AG09309 (cell line): ENCODE measurements around the gene MEIOB.

Experiments
- DNase-seq: peaks from one replicate; pipeline ENCODE4 v3.0.0-alpha.2; 2010; ENCODE audit warnings: low read depth
- H3K4me3 ChIP-seq: 2 replicates; pipeline ENCODE4 v1.5.1; 2011; ENCODE audit warnings: mild to moderate bottlenecking, low read depth, low read length, moderate library complexity; ENCODE audit not compliant: control insufficient read depth
- TF ChIP-seq, protein P1 (sequence below): IDR thresholded peaks from 2 replicates; pipeline ENCODE4 v1.5.1; 2011; ENCODE audit warnings: mild to moderate bottlenecking, low read depth, low read length, inconsistent platforms; ENCODE audit not compliant: insufficient read depth, control insufficient read depth; ENCODE audit errors: missing control alignments

MEIOB gene

DNA sequence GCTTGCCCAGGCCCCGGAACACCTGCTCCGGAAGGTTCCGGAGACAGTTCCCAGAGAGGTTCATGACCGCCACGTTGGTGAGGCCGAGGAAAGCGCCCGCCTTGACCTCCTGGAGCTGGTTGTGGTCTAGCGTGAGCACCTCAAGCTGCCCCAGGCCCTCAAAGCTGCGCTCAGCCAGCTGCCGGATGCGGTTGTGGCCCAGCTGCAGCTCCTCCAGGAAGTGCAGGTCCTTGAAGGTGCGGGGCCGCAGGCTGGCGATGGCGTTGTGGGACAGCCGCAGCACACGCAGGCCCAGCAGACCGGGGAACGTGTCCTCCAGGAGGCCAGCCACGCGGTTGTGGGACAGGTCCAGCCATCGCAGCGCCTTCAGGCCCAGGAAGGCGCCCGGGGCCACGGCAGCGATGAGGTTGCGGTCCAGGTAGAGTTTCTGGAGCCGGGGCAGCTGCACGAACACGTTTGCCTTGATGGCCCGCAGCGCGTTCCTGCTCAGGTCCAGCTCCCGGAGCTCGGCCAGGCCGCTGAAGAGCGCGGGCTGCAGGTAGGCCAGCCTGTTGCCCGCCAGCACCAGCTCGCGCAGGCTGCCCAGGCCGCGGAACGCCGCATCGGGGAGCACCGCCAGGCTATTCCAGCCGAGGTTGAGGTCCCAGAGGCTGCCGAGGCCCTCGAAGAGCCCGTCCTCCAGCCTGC is 80.6 kb downstream of the MEIOB start:
- TF ChIP-seq, protein P1, sequence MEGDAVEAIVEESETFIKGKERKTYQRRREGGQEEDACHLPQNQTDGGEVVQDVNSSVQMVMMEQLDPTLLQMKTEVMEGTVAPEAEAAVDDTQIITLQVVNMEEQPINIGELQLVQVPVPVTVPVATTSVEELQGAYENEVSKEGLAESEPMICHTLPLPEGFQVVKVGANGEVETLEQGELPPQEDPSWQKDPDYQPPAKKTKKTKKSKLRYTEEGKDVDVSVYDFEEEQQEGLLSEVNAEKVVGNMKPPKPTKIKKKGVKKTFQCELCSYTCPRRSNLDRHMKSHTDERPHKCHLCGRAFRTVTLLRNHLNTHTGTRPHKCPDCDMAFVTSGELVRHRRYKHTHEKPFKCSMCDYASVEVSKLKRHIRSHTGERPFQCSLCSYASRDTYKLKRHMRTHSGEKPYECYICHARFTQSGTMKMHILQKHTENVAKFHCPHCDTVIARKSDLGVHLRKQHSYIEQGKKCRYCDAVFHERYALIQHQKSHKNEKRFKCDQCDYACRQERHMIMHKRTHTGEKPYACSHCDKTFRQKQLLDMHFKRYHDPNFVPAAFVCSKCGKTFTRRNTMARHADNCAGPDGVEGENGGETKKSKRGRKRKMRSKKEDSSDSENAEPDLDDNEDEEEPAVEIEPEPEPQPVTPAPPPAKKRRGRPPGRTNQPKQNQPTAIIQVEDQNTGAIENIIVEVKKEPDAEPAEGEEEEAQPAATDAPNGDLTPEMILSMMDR = no peak
- no peak for DNase-seq
- no peak overlapping the region for H3K4me3 ChIP-seq

DNA sequence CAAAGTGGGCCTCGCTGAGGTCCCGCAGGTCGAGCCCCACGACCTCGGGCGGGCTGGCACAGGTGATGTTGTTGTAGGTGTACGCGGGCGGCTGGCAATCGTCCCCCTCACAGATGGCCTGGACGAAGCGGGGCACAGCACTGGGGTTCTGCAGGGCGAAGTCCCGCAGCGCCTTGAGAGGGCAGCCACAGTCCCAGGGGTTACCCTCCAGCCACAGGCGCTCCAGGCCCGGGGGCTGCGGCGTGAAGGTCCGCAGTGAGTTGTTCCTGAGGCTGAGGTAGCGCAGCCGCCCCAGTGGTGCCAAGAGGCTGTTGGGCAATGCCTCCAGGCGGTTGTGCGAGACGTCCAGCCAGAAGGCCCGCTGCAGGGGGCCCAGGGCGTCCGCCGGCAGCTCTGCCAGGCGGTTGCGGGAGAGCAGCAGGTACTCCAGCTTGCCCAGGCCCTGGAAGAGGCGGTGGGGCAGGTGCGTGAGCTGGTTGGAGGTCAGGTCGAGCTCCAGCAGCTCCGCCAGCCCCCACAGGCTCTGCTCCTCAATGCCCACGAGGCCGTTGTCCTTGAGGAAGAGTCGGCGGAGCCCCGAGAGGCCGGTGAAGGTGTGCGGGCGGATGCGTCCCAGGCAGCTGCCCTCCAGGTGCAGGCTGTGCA is 81.2 kb downstream of the MEIOB start:
- no peak for DNase-seq
- no peak overlapping the region for H3K4me3 ChIP-seq
- TF ChIP-seq, protein P1 = no peak

DNA sequence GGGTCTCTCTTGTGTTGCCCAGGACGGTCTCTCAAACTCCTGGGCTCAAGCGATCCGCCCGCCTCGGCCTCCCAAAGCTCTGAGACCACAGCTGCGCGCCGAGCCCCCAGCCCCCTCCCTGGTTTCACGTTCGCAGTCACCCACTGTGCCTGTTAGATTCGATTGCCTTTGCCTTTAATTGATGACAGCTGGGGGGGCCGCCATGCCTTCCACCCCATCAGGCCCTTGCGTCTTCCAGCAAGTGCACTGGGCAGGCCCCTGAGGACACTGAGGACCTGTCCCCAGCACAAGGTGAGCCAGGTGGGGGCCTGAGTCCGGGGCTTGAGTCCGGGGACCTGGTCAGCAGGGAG is 81.7 kb downstream of the MEIOB start:
- no peak overlapping the region for H3K4me3 ChIP-seq
- DNase-seq = no peak
- TF ChIP-seq, protein P1 = no peak

DNA sequence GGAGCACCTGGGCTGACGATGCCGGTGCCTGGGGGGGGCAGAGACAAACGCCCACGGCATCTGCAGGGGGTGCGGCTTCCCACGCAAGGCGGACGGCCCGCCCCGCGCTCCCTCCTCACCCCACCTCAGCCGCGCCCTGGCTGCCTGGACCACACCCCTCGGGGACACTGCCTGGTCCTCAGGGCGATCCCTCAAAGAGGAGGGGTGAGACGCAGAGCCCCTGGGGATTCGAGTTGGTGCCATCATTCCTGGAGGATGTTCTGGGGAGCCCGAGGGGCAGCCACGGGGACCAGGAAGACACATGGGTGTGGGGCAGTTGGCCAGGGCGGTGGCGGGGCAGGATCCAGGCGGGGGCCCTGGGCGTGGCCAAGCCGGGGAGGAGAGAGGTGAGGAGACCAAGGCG is 82.3 kb downstream of the MEIOB start:
- DNase-seq = no peak
- TF ChIP-seq, protein P1 = no peak
- no peak overlapping the region for H3K4me3 ChIP-seq

DNA sequence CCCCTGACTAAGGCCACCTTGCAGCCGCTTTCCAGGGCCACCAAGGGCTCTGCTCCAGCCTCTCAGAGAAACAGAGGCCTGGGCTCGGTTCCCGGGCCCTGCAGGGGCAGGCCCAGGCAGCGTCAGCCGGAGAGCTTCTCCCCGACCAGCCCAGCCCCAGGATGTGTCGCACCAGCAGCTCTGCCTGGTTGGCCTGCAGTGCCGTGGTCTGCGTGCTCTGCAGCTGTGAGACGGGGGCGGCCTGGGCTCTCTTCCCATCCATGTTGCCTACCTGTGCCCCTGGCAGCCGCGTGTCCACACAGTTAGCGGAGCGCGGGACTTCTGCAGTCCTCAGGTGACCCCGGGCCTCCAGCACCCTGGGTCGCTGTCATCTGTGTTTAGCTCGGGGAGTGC is 83.3 kb downstream of the MEIOB start:
- DNase-seq = no peak
- no peak overlapping the region for H3K4me3 ChIP-seq
- TF ChIP-seq, protein P1 = no peak

DNA sequence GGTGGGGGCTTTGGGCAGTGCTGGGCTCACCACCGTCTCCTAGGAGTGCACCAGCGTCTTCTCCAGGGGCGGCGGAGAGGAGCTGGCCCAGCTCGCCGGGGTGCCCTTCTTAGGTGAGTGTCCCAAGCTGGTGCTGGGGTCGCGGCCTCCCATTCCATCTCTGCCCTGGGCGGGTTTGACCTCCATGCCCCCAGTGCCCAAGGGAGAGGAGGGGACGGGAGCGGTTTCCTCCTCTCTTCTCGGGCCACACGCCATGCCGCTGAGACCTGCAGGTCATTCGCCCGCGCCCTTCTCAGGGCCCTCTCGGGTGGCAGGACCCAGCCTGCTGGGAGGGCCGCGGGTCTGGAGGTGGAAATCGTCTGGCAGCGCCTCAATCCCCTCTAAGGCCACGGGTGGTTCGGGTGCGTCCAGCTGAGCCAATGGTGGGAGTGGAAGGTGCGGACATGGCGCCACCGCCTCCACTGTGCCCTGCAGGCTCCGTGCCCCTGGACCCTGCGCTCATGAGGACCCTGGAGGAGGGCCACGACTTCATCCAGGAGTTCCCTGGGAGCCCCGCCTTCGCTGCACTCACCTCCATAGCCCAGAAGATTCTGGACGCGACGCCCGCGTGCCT is 83.8 kb downstream of the MEIOB start:
- no peak overlapping the region for H3K4me3 ChIP-seq
- no peak for DNase-seq
- TF ChIP-seq, protein P1 = no peak
